Measurements from ENCODE around the gene KANSL1.

KANSL1 gene

DNA sequence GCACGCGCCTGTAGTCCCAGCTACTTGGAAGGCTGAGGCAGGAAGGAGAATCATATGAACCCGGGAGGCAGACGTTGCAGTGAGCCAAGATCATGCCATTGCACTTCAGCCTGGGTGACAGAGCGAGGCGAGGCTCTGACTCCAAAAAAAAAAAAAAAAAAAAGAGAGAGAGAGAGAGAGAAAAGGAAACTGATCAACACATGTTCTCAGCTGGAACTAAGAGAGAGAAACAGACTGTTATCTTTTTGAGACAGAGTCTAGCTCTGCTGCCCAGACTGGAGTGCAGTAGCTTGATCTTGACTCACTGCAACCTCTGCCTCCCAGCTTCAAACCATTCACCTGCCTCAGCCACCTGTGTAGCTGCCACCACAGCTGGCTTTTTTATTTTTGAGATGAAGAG is 133.7 kb downstream of the KANSL1 start:
- no peak for DNase-seq

GRCh38 chr17:46057366-46057765 is 135.9 kb downstream of the KANSL1 start:
- no peak for DNase-seq

- no peak for DNase-seq
Measured at GRCh38 chr17:46056800-46057304, 136.4 kb downstream of the KANSL1 start.

GRCh38 chr17:46053911-46054534 is 139.2 kb downstream of the KANSL1 start:
- no peak for DNase-seq

DNA sequence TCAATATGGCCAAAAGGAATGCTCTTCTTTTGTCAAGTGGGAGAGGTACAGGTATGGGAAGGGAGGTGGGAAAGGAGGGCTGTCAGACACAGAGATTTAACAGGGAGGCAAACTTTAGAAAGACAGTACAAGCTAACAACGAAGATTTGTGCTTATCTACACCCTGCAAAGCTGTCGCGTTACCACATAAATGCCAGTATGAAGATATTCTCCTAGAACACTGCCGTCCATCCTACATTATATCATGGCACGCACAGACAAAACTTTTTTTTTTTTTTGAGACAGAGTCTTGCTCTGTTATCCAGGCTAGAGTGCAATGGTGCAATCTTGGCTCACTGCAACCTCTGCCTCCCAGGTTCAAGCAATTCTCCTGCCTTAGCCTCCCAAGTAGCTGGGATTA is 143.6 kb downstream of the KANSL1 start:
- DNase-seq: no peak

DNA sequence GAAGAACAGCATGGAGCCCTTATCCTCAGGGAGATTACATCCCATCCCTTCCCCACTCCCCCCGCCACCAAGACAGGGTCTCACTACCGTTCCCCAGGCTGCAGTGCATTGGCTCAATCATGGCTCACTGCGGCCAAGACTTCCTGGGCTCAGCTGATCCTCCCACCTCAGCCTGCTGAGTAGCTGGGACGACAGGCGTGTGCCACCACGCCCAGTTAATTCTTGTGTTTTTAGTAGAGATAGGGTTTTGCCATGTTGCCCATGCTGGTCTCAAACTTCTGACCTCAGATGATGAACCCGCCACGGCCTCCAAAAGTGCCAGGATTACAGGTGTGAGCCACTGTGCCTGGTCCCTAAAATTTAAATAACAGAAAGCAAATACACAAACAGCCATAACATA is 145.4 kb downstream of the KANSL1 start:
- no peak for DNase-seq

DNA sequence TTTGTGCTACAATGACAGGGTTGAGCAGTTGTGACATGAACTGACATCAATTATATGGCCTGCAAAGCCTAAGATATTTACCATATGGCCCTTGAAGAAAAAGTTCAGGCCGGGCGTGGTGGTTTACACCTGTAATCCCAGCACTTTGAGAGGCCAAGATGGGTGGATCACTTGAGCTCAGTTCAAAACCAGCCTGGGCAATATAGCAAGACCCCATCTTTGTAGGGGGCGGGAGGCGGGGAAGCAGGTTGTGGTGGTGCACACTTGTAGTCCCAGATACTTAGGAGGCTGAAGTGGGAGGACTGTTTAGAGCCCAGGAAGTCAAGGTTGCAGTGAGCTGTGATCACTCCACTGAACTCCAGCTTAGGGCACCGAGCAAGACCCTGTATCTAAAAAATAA is 145.8 kb downstream of the KANSL1 start:
- no peak for DNase-seq

DNA sequence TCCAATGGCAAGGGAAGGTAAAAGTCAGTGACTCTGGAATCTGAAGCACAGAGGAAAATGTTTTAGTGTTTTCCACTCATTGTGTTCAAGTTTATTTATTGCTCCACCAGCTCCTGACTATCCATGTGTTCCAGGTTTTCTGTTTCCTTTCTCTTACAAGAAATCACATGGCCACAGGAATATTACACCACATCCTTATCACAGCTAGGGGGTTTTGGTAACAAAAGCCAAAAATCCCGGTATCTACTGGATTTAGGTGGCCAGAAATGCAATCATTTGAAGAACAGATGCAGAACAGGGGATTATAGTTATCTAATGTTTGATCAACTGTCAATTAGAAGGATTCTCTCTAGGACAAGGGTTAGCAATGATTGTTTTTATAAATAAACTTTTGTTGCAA is 146.3 kb downstream of the KANSL1 start:
- DNase-seq: no peak

GRCh38 chr17:46045639-46046038 is 147.6 kb downstream of the KANSL1 start:
- DNase-seq: no peak

DNA sequence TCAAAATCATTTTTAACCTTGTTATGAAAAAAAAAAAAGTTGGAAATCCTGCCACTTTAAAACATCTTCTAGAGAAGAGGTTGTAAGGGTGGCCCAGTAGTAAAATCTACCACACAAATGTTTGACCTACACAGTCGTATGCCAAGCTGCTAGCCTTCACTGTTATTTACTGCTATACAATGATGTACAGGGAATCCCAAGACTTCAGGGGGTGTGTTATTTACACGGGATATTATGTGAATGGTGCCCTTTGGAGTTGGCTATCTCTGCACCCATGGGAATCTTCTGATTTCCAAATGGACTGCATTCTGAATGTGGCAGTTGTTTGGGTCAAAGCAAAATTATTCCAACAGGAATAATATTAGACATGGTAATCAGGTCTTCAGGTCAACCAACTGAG is 148.2 kb downstream of the KANSL1 start:
- DNase-seq: no peak

DNA sequence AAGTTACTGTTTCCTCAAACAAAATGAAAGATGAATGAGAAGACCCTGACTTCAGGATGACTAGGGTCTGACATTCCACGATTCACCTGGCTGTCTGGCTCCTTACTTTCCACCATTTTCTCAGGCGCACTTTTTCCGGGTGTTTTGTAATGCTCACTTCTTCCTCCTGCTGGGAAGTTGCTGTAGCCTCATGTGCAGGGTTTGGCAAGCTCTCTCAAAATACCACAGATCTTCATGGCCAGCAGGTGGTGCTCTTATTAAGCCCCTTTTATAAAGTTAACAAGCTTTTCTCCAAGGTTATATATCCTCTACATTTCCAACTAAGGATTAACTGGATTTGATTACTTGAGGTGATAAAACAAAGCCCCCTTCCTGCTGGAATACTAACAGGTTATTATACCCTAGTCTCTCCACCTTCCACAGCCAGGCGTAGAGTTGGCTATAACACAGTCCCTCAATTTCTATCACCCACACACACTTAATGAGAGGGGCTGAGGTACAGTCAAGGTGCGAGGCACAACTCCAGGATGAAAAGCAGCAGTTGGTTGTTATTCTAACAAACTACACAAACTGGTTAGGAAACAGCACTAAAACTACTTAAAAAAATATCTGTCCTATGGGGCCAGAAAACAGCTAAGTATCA is 148.8 kb downstream of the KANSL1 start:
- no peak for DNase-seq

DNA sequence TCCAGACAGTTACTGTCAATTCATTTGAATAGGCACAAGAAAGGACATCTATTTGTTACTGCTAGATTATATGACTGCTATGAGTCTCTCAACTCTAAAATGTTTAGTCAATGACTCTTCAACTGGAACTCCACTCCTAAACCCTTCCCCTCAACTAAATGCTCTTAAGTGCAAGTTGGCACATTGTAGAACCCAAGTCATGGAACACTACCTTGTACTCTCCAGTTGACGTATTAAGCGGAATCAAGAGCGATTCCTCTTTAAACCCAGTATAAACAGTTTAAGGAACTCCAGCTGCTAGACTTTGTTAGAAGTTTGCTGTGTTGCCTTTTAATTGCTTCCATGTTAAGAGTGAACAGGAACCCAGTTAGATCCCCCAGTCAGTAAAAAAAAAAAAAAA is 149.6 kb downstream of the KANSL1 start:
- no peak for DNase-seq

DNA sequence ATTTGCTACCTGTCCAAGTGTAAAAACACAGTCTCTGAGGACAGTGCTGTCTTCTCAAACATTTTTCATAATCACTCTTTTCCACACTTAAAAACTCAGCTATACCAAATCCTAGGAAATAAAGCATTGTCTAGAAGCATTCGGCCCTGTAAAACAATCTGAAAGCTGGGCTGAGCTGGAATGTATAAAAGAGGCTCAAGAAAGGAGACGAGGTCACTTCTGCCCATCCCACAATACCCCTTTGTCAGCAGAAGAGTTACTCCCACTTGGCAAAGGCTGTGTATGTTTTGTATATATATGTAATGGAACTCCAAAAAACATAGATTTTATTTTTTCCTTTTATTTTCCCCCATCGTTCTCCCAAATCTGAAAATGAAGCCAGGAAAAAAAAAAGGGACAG is 150.3 kb downstream of the KANSL1 start:
- no peak for DNase-seq

DNA sequence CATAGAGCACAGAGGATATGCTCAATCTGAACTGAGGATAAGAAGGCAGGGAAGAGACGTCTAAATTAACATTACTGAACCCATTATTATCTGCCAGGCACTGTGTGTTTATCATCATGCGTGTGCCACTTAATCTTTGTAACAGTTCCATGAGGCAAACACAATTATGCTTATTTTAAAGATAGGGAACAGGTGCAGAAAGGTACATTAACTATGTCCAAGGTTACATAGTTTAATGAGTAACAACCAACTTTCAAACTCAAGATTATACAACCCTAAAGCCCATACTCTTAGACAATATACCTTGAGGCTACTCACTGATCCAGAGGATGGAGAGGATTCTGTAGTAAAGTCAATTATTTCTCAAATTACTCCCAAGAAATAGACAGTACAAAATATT is 151.0 kb downstream of the KANSL1 start:
- no peak for DNase-seq

DNA sequence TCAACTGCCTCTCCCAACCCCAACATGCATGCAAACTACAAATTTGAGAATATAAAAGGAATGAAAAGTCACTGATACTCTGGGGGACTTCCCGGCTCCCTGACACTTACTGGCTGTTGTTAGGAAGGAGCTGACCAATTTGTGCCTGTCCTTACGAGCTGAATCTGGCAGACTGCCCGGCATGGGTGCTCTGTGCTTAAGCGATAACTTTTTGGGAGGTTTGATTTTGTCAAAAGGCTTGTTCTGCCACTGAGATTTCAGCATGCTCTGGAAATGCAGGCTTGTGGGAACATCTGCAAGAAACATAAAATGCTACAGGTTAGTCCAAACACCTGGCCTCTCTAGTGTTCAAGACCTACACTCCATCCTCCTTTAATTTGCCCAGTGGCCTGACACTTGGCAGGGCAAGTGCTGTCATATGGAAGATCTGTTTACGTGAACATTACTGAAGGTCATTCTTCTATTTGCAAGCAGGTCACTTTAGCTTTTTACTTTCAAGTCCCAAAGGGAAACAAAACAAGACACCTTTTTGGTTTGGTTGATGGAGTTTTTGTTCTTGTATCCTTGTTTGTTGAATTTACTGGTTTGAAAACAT is 153.5 kb downstream of the KANSL1 start:
- no peak for DNase-seq

DNA sequence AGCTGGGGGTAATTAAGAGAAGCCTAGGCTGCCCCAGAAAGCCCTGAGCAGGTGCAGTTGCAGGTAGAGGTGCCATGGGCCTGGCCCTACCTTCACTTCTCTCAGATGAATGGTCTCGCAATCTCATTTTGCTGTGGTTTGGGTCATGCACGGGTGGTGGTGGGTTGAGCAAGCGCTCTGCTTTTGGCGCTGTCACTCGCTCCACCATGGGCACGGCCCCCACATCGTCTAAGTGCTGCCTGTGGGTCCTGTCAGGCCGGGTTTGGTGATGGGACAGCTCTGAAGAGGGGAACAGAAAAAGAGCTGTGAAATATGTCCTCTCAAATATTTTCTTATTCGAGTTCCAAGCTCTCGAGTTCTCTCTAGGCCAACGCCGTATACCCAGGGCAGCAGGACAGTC is 154.3 kb downstream of the KANSL1 start:
- no peak for DNase-seq

DNA sequence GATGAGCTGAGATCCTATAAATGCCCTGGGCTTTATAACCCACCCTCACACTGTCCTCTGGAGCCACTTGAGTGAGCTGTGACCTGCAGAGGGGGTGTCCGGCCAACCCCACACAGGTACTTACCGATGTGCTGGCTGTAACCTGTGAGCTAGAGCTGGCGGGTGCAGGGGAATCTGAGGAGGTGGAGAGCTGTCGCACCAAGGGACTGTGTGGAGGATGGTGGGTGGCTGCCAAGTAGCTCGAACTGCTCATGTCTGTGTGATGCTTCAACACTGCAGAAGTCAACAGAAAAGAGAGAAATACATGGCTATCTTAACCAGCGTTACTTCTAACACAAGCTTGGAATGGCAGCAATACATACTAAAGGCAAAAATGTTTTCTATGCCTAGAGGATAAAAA is 154.8 kb downstream of the KANSL1 start:
- DNase-seq: no peak

- no peak for DNase-seq
Measured at GRCh38 chr17:46037722-46038255, 155.4 kb downstream of the KANSL1 start.

DNA sequence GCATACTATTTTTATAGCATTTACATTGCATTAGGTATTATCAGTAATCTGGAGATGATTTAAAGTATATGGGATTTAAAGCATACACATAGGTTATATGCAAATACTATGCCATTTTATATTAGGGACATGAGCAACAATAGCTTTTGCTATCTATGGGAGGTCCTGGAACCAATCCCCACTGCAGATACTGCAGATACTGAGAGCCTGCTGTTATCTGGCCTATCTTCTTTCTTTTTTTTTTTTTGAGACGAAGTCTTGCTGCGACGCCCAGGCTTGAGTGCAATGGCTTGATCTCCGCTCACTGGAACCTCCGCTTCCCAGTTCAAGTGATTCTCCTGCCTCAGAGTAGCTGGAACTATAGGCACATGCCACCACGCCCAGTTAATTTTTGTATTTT is 156.7 kb downstream of the KANSL1 start:
- DNase-seq: no peak

GRCh38 chr17:46035112-46035818 is 158.0 kb downstream of the KANSL1 start:
- DNase-seq: no peak

GRCh38 chr17:46033392-46033791 is 159.8 kb downstream of the KANSL1 start:
- no peak for DNase-seq

DNA sequence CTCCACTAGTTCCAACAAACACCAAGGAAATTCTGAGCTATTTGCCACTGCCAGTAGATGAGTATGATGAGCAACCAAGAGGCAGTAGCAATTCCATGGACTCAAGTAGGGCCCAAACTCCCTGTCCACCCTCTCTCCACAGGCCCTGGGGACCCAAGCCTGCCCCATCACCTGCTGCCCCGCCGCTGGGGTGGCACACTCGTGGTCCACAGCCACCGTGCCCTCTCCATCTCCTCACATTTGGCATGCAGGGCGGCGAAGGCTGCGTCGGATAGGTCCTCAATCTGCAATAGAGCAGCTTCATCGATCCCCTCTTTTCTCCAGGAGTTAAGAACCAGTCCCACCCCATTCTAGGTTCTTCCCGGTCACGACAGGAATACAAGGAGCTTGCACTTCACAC is 160.3 kb downstream of the KANSL1 start:
- no peak for DNase-seq

DNA sequence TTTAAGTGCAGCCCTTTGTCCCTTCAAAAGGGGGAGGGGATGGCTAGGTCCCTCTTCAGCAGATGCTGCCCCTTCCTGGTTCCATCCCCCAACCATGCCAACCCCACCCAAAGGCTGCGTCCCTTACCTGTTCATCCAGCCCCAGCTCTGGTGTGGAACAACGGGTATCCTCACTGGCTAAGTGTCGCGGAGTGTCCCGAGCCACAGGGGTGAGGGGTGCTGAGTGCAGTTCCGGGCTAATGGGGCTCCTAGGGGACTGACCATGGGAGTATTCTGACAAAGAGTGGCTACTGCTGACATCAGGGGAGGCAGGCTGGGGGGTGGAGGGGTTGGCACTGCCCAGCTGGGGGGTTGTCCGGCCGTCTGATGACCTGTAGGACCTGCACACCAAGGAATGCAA is 161.3 kb downstream of the KANSL1 start:
- DNase-seq: no peak

DNA sequence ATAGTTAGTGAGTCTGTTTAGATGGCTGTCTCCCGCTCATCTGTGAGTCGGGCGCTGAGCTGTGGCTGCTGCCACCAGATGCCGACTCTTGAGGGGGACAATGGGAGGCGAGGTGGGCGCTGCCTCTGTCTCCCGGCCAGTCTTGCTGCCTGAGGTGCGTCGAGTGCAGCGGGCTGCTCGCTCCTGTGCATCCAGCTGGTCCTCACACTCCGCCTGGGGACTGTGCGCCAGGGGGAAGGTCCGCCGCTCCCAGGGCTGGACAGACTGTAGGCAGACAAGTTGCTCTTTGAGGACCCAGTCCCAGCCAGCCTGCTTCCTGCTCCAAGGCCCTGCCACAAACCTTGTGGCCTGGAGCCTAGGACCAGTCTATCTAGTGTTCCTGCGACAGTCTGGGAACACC is 161.8 kb downstream of the KANSL1 start:
- no peak for DNase-seq
